ENCODE data around the gene TBC1D24.

TBC1D24 gene

GRCh38 chr16:2483939-2484897 is 9.3 kb downstream of the TBC1D24 start:
- no peak for DNase-seq

- no peak for DNase-seq
Measured at GRCh38 chr16:2484898-2485508, 10.1 kb downstream of the TBC1D24 start.

- no peak for DNase-seq
Measured at GRCh38 chr16:2485811-2486507, 11.0 kb downstream of the TBC1D24 start.

- DNase-seq = no peak
Measured at GRCh38 chr16:2486645-2487516, 12.0 kb downstream of the TBC1D24 start.

GRCh38 chr16:2487517-2487842 is 12.6 kb downstream of the TBC1D24 start:
- no peak for DNase-seq

GRCh38 chr16:2487903-2488531 is 13.1 kb downstream of the TBC1D24 start:
- DNase-seq = no peak

GRCh38 chr16:2489581-2489980 is 14.7 kb downstream of the TBC1D24 start:
- DNase-seq = no peak

- no peak for DNase-seq
Measured at GRCh38 chr16:2490190-2491105, 15.5 kb downstream of the TBC1D24 start.

GRCh38 chr16:2492292-2492691 is 17.4 kb downstream of the TBC1D24 start:
- DNase-seq = no peak

- DNase-seq = no peak
Measured at GRCh38 chr16:2493605-2494004, 18.7 kb downstream of the TBC1D24 start.

GRCh38 chr16:2494616-2495015 is 19.7 kb downstream of the TBC1D24 start:
- DNase-seq = no peak

GRCh38 chr16:2495041-2495440 is 20.1 kb downstream of the TBC1D24 start:
- DNase-seq = no peak

- DNase-seq = no peak
Measured at GRCh38 chr16:2496223-2497115, 21.5 kb downstream of the TBC1D24 start.

- no peak for DNase-seq
Measured at GRCh38 chr16:2497116-2497630, 22.2 kb downstream of the TBC1D24 start.

GRCh38 chr16:2497695-2498484 is 23.0 kb downstream of the TBC1D24 start:
- DNase-seq = no peak

- no peak for DNase-seq
Measured at GRCh38 chr16:2498531-2499253, 23.8 kb downstream of the TBC1D24 start.

GRCh38 chr16:2499454-2499853 is 24.5 kb downstream of the TBC1D24 start:
- no peak for DNase-seq

GRCh38 chr16:2499890-2500429 is 25.0 kb downstream of the TBC1D24 start:
- no peak for DNase-seq
